Immature natural killer cell (primary cell): ENCODE results near the gene HECTD4. TPM values are rescaled to one million over a fixed set of nuclear protein-coding genes. Genes with fewer than 3 reads are reported as not detected.
"Not testable (repeated sequence)": the region's sequence is repeated elsewhere in the genome, so short reads cannot be mapped to it uniquely, and the experiment has no call there.

ENCODE experiments used
- DNase-seq, 3 donors: peaks; one replicate each; pipeline ENCODE4 v3.0.0; 2022; ENCODE audit warnings: mixed read lengths in 1 of 3
- H3K27ac Mint-ChIP-seq, 6 donors: one replicate each; pipeline ENCODE4 v1.8.0; 2020; ENCODE audit warnings: mixed read lengths in 6 of 6, mild to moderate bottlenecking in 5 of 6, inconsistent platforms in 4 of 6, moderate library complexity in 3 of 6
- H3K27me3 Mint-ChIP-seq, 3 donors: one replicate each; pipeline ENCODE4 v1.8.0; 2020 to 2021; ENCODE audit warnings: low read depth in 3 of 3, mild to moderate bottlenecking in 3 of 3, mixed read lengths in 3 of 3, moderate library complexity in 3 of 3, inconsistent platforms in 1 of 3
- H3K36me3 Mint-ChIP-seq, 3 donors: one replicate each; pipeline ENCODE4 v1.8.0; 2020; ENCODE audit warnings: mixed read lengths in 3 of 3, inconsistent platforms in 2 of 3, mild to moderate bottlenecking in 2 of 3
- H3K4me1 Mint-ChIP-seq, 2 donors: one replicate each; pipeline ENCODE4 v1.8.0; 2020; ENCODE audit warnings: inconsistent platforms in 2 of 2, mild to moderate bottlenecking in 2 of 2, mixed read lengths in 2 of 2, moderate library complexity in 1 of 2
- H3K4me3 Mint-ChIP-seq, 5 donors: one replicate each; pipeline ENCODE4 v1.8.0; 2020; ENCODE audit warnings: mild to moderate bottlenecking in 5 of 5, mixed read lengths in 5 of 5, inconsistent platforms in 3 of 5, moderate library complexity in 3 of 5
- H3K9me3 Mint-ChIP-seq, 6 donors: one replicate each; pipeline ENCODE4 v1.8.0; 2020; ENCODE audit warnings: mild to moderate bottlenecking in 6 of 6, mixed read lengths in 6 of 6, inconsistent platforms in 4 of 6, moderate library complexity in 3 of 6
- polyA plus RNA-seq, 3 donors: library from polyadenylated mRNA; unstranded; fragments of 300-500 nt; fragmentation: Illumina TruSeq; gene quantifications; one replicate each; pipeline ENCODE4 v1.2.3, GENCODE V29; 2021

HECTD4 gene
- polyA plus RNA-seq, 3 donors from 2014 or later: 0.76 to 8.5 (median 2.6) TPM

DNA sequence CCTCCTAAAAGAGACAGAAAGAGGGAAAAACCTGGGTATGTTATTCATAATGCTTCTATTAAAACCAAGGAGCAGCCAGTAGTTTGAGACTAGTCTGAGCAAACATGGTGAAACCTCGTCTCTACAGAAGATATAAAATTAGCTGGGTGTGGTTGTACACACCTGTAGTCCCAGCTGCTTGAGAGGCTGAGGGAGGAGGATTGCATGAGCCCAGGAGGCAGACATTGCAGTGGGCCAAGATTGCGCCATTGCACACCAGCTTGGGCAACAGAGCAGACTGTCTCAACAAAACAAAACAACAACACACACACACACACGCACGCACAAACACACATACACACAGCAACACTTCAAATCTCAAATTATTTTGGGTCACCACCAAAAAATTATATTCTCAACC, 27.8 kb downstream of the HECTD4 start:
- Mint-ChIP-seq H3K27ac (no peak overlapping the region), H3K4me1 (peaks cover 19 to 38% of the 10 kb centered on the region in 2 donors), H3K9me3 (no peaks in the 10 kb centered on the region), H3K4me3 (no peak overlapping the region), H3K27me3 (no peaks in the 10 kb centered on the region), H3K36me3 (no peaks in the 10 kb centered on the region)
- no peak for DNase-seq

DNA sequence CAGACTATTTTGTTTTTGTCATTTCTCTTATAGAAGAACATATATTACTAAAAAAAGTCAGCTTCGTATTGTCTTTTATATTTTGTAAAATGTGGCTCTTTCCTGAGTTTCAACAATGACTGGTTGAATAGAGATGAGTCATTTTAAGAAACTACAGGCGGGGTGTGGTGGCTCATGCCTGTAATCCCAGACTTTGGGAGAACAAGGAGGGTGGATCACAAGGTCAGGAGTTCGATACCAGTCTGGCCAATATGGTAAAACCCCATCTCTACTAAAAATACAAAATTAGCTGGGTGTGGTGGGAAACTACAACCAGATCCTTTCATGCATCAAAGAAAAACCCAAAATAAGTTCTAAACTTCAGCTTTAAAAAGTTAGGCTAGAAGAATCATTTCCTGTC, 28.8 kb downstream of the HECTD4 start:
- no peak overlapping the region for H3K4me3 Mint-ChIP-seq
- no peak overlapping the region for H3K27ac Mint-ChIP-seq
- no peaks in the 10 kb centered on the region for H3K9me3 Mint-ChIP-seq
- H3K36me3 Mint-ChIP-seq: no peaks in the 10 kb centered on the region
- no peaks in the 10 kb centered on the region for H3K27me3 Mint-ChIP-seq
- H3K4me1 Mint-ChIP-seq: peaks cover 19 to 38% of the 10 kb centered on the region in 2 donors
- no peak for DNase-seq

DNA sequence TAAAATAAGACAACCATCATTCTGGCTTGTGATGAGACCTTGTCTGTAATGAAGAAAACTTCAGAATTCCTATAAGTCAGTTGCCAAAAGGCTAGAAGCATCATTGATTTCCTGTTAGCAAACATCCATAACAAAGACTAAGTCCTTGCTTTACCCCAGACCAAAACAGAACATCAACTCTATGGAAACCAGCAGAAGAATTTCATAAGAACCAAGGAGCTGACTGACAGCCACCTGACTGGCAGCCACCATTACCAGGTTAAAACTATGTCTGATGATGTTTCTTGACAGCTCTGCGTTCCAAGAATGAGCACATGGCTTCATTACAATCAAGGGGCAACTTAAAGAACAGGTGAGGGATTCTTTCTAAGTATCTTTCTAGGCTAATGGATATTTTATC, 29.3 kb downstream of the HECTD4 start:
- Mint-ChIP-seq H3K4me3 (no peak overlapping the region), H3K4me1 (peaks cover 19 to 42% of the 10 kb centered on the region in 2 donors), H3K27ac (no peak overlapping the region)

DNA sequence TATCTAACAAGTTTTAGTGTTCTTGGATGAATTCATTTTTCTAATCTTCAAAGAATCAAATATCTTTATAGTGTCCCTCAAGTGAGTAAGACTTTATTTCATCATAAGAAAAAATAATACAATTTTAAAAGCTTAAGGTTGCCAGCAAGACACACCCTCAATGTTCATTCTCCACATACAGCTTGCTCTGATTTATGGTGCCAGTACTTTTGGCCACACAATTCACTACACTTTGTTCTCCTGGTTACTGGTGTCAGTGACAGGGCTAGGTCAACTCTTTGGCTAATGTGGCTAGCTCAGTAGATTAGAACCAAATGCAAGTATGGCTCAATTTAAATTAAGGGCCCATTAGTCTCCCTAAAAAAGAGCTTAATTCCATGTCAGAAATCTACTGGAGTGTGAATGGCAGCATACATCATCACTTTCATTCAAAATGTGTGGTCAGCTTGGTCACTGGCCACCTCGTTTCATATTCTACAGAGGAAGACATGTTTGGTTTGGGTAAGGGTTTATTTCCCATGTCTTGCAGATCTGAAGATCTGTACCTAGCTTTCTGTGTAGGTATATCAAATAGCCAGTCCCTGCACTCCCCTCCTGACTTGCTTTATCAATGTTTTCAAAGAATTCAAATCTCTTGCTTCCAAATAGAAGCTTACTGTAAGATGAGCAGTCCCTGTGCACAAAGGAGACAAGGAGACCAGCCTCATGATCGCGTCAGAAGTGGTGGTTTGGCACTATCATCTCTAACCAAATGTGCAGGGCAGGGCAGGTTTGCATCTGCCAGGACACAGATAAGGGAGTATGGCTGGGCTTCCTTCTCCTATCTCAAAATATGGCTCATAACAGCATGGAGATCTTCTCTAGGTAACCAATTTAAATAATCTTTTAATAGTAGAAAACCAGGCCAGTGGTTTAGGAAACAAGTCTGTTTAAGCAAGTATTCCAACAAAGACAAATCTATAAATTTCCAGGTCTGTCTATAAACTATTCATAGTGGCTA, 31.3 kb downstream of the HECTD4 start:
- DNase-seq: no peak
- no peaks in the 10 kb centered on the region for H3K9me3 Mint-ChIP-seq
- no peaks in the 10 kb centered on the region for H3K27me3 Mint-ChIP-seq
- no peak overlapping the region for H3K4me3 Mint-ChIP-seq
- H3K36me3 Mint-ChIP-seq: no peaks in the 10 kb centered on the region
- H3K27ac Mint-ChIP-seq: no peak overlapping the region
- peaks cover 28 to 50% of the 10 kb centered on the region in 2 donors for H3K4me1 Mint-ChIP-seq

More for the DNA sequence above, 29.3 kb downstream of the HECTD4 start:
- DNase-seq: no peak
- Mint-ChIP-seq H3K27me3 (no peaks in the 10 kb centered on the region), H3K9me3 (no peaks in the 10 kb centered on the region), H3K36me3 (no peaks in the 10 kb centered on the region)

DNA sequence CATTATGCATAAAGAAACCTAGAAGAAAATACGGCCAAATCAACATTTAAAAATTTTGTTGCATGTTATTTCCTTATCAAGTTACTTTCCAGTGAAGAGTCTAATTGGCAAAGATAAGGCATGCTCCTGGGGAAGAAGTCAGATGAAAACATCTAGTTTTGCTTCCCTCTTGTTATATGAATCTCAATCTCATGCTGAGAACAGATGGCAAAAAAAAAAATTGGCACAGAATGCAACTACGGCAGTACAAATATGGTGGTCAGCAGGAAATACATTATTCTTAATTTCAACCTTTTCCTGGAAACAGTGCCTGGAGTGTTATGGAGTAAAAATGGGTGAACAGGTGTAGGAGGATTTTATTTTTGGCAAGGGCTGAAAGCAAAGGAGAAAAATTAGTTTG, 32.8 kb downstream of the HECTD4 start:
- H3K4me1 Mint-ChIP-seq: peaks cover 39 to 63% of the 10 kb centered on the region in 2 donors
- H3K9me3 Mint-ChIP-seq: no peaks in the 10 kb centered on the region
- H3K4me3 Mint-ChIP-seq: no peak overlapping the region
- DNase-seq: no peak
- H3K27me3 Mint-ChIP-seq: no peaks in the 10 kb centered on the region
- H3K36me3 Mint-ChIP-seq: no peaks in the 10 kb centered on the region
- no peak overlapping the region for H3K27ac Mint-ChIP-seq

DNA sequence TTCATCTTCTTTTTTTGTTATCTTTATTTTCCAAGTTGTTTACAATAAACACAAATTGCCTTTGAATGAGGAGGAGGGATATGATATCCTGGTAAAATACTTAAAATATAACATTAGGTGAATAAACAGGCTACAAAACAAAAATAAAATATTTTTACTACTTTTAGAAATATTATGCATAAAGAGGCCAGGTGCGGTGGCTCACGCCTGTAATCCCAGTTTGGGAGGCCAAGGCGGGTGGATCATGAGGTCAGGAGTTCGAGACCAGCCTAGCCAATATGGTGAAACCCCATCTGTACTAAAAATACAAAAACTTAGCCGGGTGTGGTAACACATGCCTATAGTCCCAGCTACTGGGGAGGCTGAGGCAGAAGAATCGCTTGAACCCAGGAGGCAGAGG, 33.3 kb downstream of the HECTD4 start:
- H3K9me3 Mint-ChIP-seq, H3K36me3 Mint-ChIP-seq, H3K27me3 Mint-ChIP-seq, H3K27ac Mint-ChIP-seq, DNase-seq, H3K4me3 Mint-ChIP-seq: not testable (repeated sequence)
- H3K4me1 Mint-ChIP-seq: peaks cover 36 to 67% of the 10 kb centered on the region in 2 donors

DNA sequence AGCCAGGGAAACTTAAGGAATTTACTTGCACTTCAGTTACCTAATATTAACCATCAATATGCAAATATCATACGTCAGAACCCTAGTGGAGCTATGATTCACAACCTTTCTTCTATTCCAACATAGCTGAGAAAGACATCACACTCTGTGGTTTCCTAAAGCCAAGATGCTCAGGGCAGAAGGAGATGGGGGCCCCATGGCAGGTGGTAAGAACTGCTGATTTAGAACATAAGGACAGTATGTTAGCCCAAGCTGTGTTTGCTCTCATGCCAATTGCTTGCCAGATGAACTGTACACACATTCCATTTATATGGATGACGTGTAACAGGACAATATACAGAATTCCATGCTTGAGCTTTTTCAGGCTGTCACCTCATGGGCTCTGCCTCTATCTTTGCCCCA, 34.6 kb downstream of the HECTD4 start:
- Mint-ChIP-seq H3K4me3 (no peak overlapping the region), H3K9me3 (no peaks in the 10 kb centered on the region), H3K4me1 (peaks cover 36 to 75% of the 10 kb centered on the region in 2 donors), H3K27me3 (no peaks in the 10 kb centered on the region), H3K36me3 (no peaks in the 10 kb centered on the region), H3K27ac (no peak overlapping the region)
- no peak for DNase-seq

DNA sequence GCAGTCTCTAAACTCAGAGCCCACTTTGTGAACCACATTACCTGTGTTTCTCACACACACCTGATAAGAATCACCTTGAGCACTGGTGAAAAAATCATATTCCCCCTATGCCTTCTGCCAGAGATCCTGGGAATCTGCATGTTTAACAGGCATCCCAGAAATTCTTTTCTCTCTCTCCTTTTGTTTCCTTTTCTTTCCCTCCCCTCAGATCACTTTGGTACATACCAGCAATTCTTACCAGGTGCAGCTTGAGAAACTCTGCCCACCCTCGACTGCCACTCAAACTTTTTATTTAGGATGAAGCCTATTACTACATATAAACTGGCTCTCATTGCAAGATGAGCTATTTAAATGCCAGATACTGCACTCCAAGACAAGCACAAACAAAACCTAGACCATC, 36.0 kb downstream of the HECTD4 start:
- Mint-ChIP-seq H3K27me3 (no peaks in the 10 kb centered on the region), H3K4me1 (peaks cover 31 to 75% of the 10 kb centered on the region in 2 donors), H3K9me3 (no peaks in the 10 kb centered on the region), H3K27ac (peak overlapping the region in 1 of 6 donors; percentile 4), H3K4me3 (peak overlapping the region in 2 of 5 donors; percentile 18 to 20), H3K36me3 (no peaks in the 10 kb centered on the region)
- no peak for DNase-seq

DNA sequence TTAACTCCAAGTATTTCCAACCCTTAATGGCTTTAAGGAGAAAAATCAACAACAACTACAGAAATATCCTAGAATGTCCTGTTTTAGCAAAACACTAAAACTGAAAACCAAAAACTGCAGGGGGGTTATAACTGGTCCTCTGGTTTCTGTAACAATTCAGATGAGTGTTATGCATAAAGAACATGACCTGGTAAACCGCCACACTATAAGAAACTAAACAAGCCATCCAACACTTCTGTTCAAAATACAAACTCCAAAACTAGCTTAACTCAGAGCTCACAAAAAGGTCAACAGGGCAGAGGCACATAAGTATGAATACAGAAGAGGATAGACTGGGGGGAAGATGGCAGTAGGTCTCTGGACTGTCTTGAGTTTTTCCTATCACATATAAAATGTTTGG, 38.0 kb downstream of the HECTD4 start:
- Mint-ChIP-seq H3K27ac (no peak overlapping the region), H3K4me3 (no peak overlapping the region), H3K4me1 (peaks cover 24 to 76% of the 10 kb centered on the region in 2 donors), H3K27me3 (no peaks in the 10 kb centered on the region), H3K36me3 (no peaks in the 10 kb centered on the region), H3K9me3 (no peaks in the 10 kb centered on the region)
- DNase-seq: no peak

DNA sequence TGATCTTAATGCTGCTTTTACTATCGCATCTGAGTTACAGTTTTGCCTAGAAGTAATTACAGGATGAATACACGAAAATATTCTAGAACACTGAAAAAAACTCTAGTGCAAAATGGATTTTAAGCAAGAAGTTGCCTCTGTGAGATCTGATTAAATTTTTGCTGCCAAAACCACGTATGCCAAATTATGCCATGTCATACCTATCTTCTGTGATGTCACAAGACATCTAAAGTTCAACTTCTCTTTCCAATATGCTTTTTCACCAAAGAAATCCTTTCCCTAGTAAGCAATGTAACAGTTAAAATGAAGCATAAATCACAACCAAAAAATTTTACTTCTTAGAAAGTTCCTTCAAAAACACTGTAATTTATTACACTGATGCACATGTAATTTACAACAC, 39.6 kb downstream of the HECTD4 start:
- Mint-ChIP-seq H3K4me3 (no peak overlapping the region), H3K36me3 (no peaks in the 10 kb centered on the region), H3K9me3 (no peaks in the 10 kb centered on the region), H3K27ac (peak overlapping the region in 1 of 6 donors; percentile 59), H3K4me1 (peaks cover 33 to 78% of the 10 kb centered on the region in 2 donors), H3K27me3 (no peaks in the 10 kb centered on the region)
- no peak for DNase-seq

DNA sequence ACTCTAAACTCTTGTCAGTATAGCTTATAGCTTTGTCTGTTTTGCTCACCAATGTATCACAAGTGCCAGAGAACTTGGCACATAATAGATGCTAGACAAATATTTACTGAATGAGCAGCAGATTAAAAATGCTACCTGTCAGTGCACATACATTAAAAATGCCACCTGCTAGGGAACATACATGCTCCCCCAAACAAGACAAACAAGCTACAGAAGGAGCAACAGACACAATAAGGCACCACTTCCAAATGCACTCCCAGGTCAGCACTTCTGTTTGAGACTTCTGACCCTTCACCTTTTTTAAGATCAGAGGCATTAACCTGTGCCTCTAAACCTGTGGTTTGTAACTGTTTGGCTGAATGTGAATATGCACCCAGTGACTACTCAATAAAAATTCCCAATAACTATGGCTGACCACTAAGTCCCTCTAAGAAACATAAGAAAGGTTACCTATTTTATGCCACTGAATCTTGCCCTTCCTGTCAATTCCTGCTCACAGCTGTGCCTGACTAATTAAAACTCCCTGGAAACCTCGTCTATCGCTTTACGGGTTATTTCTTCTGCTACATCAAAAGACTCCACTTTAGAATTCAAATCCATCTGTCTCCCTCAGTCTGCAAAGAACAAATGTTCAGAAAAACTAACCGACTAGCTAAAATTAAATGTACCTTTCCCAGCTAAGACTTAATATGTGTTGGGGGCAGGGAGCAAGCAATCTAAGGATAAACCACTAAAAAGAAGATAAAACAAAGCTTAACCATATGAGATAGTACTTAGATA, 41.0 kb downstream of the HECTD4 start:
- peaks cover 28 to 73% of the 10 kb centered on the region in 2 donors for H3K4me1 Mint-ChIP-seq
- no peak for DNase-seq
- no peaks in the 10 kb centered on the region for H3K36me3 Mint-ChIP-seq
- H3K27ac Mint-ChIP-seq: peak overlapping the region in 1 of 6 donors; percentile 6
- no peaks in the 10 kb centered on the region for H3K9me3 Mint-ChIP-seq
- H3K27me3 Mint-ChIP-seq: no peaks in the 10 kb centered on the region
- no peak overlapping the region for H3K4me3 Mint-ChIP-seq

DNA sequence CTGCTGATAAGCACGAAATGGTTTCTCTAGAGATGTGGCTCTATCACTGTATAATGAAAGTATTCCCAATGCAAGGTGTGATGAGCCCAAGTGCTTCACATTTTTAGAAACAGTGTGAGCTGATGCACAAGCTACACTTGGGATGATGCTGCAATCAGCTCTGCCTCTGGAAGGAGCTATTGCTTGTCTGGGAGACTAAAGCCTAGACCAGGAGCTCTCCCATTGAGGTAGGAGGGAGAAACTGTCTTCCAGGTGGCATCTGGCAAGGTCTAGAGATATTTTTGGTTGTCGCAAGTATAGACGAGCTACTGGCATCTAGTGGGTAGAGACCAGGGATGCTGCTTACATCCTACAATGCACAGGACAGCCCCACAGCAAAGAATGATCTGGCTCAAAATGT, 42.0 kb downstream of the HECTD4 start:
- Mint-ChIP-seq H3K4me3 (no peak overlapping the region), H3K27ac (no peak overlapping the region), H3K36me3 (no peaks in the 10 kb centered on the region), H3K4me1 (peaks cover 18 to 63% of the 10 kb centered on the region in 2 donors), H3K9me3 (no peaks in the 10 kb centered on the region), H3K27me3 (peaks cover 0 to 1% (median 0%) of the 10 kb centered on the region in 3 donors)
- no peak for DNase-seq

DNA sequence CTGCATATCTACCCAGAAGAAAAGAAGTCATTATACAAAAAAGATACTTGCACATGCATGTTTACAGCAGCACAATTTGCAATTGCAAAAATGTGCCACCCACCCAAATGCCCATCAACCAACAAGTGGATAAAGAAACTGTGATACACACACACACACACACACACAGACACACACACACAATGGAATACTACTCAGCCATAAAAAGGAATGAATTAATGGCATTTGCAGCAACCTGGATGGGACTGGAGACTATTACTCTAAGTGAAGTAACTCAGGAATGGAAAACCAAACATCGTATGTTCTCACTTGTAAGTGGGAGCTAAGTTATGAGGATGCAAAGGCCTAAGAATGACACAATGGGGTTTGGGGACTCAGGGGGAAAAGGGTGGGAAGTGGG, 47.2 kb downstream of the HECTD4 start:
- H3K36me3 Mint-ChIP-seq, H3K27me3 Mint-ChIP-seq, H3K9me3 Mint-ChIP-seq, H3K27ac Mint-ChIP-seq, H3K4me3 Mint-ChIP-seq, DNase-seq: not testable (repeated sequence)
- H3K4me1 Mint-ChIP-seq: peaks cover 9 to 26% of the 10 kb centered on the region in 2 donors

DNA sequence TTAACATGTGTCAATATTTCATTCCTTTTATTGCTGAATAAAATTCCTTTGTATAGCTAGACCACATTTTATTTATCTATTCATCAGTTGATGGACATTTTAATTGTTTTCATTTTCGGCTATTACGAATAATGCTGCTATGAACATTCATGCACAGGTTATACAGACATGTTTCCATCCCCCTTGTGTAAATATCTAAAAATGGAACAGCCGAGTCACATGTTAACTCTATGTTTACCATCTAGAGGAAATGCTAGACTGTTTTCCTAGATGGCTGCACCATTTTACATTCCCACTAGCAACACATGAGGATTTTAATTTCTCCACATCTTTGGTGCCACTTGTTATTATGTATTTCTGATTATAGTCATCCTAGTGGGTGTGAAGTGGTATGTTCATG, 49.2 kb downstream of the HECTD4 start:
- Mint-ChIP-seq H3K4me3 (no peak overlapping the region), H3K27ac (no peak overlapping the region), H3K27me3 (peaks cover 0 to 4% (median 1%) of the 10 kb centered on the region in 3 donors), H3K9me3 (no peaks in the 10 kb centered on the region), H3K36me3 (no peaks in the 10 kb centered on the region), H3K4me1 (peaks cover 0 to 28% of the 10 kb centered on the region in 2 donors)
- DNase-seq: no peak
